HEK293 (cell line): Measurements from ENCODE around the gene CACNG4.

Experiments used
- CTCF ChIA-PET: fragments of 350-600 bp; formaldehyde crosslinking; extraction: SDS; loops from one replicate; lab custom pipeline; 2021; ENCODE audit warnings: antibody characterized with exemption; lab: Yijun Ruan, JAX
- POLR2A ChIA-PET: fragments of 300-600 bp; formaldehyde crosslinking; extraction: SDS; loops from one replicate; lab custom pipeline; 2020; ENCODE audit warnings: antibody characterized with exemption, inconsistent platforms; lab: Yijun Ruan, JAX
- H3K27ac ChIP-seq: fragments of 200-500 bp; sonication (Bioruptor generic); 2 replicates; pipeline ENCODE4 v1.5.1; 2014; ENCODE audit warnings: low read depth, low read length, control low read depth, inconsistent platforms; ENCODE audit errors: extremely low read depth
- H3K36me3 ChIP-seq, 2 experiments: fragments of 200-500 bp in 1 of 2; sonication (Bioruptor generic) in 1 of 2; 1 replicate in 1 of 2; 2 replicates in 1 of 2; pipeline ENCODE4 v1.5.1; 2014 to 2017; ENCODE audit warnings: inconsistent platforms in 2 of 2, low read length in 2 of 2; ENCODE audit not compliant: control insufficient read depth in 2 of 2, insufficient read depth in 1 of 2
- H3K4me1 ChIP-seq: fragments of 200-500 bp; sonication (Bioruptor generic); 2 replicates; pipeline ENCODE4 v1.5.1; 2014; ENCODE audit warnings: mild to moderate bottlenecking, low read length, inconsistent platforms; ENCODE audit not compliant: control insufficient read depth, insufficient read depth
- H3K4me3 ChIP-seq: 2 replicates; pipeline ENCODE4 v1.5.1; 2011; ENCODE audit warnings: low read depth, mild to moderate bottlenecking, control low read depth, low read length, moderate library complexity
- H3K9me3 ChIP-seq: fragments of 200-500 bp; sonication (Bioruptor generic); 2 replicates; pipeline ENCODE4 v1.5.1; 2014; ENCODE audit warnings: low read depth, low read length, inconsistent platforms; ENCODE audit not compliant: control insufficient read depth, insufficient read depth
- EGR2 ChIP-seq: fragments of 450-650 bp; formaldehyde crosslinking; IDR thresholded peaks from 2 replicates; pipeline ENCODE4 v1.5.1; 2016; ENCODE audit warnings: low read depth, missing biosample characterization, missing genetic modification characterization
- GLIS2 ChIP-seq: fragments of 450-650 bp; formaldehyde crosslinking; IDR thresholded peaks from 2 replicates; pipeline ENCODE4 v1.5.1; 2016; ENCODE audit warnings: missing biosample characterization, missing genetic modification characterization
- KLF1 ChIP-seq: fragments of 450-650 bp; formaldehyde crosslinking; IDR thresholded peaks from 2 replicates; pipeline ENCODE4 v1.5.1; 2016; ENCODE audit warnings: missing biosample characterization, missing genetic modification characterization
- MEIS1 ChIP-seq: sonication (generic); formaldehyde crosslinking; IDR thresholded peaks from 2 replicates; pipeline ENCODE4 v1.8.1; 2022; ENCODE audit warnings: missing genetic modification reagents, mild to moderate bottlenecking, borderline replicate concordance
- SCRT1 ChIP-seq: fragments of 450-650 bp; formaldehyde crosslinking; IDR thresholded peaks from 2 replicates; pipeline ENCODE4 v1.5.1; 2016; ENCODE audit warnings: missing biosample characterization, missing genetic modification characterization, borderline replicate concordance
- SP2 ChIP-seq: fragments of 450-650 bp; formaldehyde crosslinking; IDR thresholded peaks from 2 replicates; pipeline ENCODE4 v1.5.1; 2016; ENCODE audit warnings: missing biosample characterization, missing genetic modification characterization
- ZBTB17 ChIP-seq: fragments of 450-650 bp; formaldehyde crosslinking; IDR thresholded peaks from 2 replicates; pipeline ENCODE4 v1.5.1; 2016; ENCODE audit warnings: missing biosample characterization, missing genetic modification characterization
- ZFHX2 ChIP-seq: fragments of 450-650 bp; formaldehyde crosslinking; conservative IDR thresholded peaks from 2 replicates; pipeline ENCODE4 v1.5.1; 2016; ENCODE audit warnings: missing biosample characterization, missing genetic modification characterization
- ZNF140 ChIP-seq: fragments of 450-650 bp; formaldehyde crosslinking; IDR thresholded peaks from 2 replicates; pipeline ENCODE4 v1.5.1; 2016; ENCODE audit warnings: missing biosample characterization, missing genetic modification characterization
- ZNF184 ChIP-seq: fragments of 450-650 bp; IDR thresholded peaks from 2 replicates; pipeline ENCODE4 v1.5.1; 2018; ENCODE audit warnings: missing biosample characterization, mild to moderate bottlenecking, missing genetic modification characterization
- ZNF19 ChIP-seq: fragments of 450-650 bp; formaldehyde crosslinking; IDR thresholded peaks from 2 replicates; pipeline ENCODE4; 2016; ENCODE audit warnings: missing biosample characterization, missing genetic modification characterization, low read depth
- ZNF366 ChIP-seq: fragments of 450-650 bp; formaldehyde crosslinking; conservative IDR thresholded peaks from 2 replicates; pipeline ENCODE4 v1.5.1; 2016; ENCODE audit warnings: missing biosample characterization, missing genetic modification characterization
- ZNF394 ChIP-seq: fragments of 450-650 bp; formaldehyde crosslinking; IDR thresholded peaks from 2 replicates; pipeline ENCODE4 v1.5.1; 2016; ENCODE audit warnings: missing biosample characterization, missing genetic modification characterization, mild to moderate bottlenecking, moderate library complexity, borderline replicate concordance
- ZNF571 ChIP-seq: fragments of 450-650 bp; formaldehyde crosslinking; IDR thresholded peaks from 2 replicates; pipeline ENCODE4 v1.5.0; 2017; ENCODE audit warnings: missing biosample characterization, missing genetic modification characterization
- ZNF600 ChIP-seq: fragments of 450-650 bp; formaldehyde crosslinking; IDR thresholded peaks from 2 replicates; pipeline ENCODE4 v1.5.1; 2016; ENCODE audit warnings: missing biosample characterization, missing genetic modification characterization
- ZNF629 ChIP-seq: fragments of 450-650 bp; formaldehyde crosslinking; IDR thresholded peaks from 2 replicates; pipeline ENCODE4 v1.5.1; 2017; ENCODE audit warnings: missing biosample characterization, missing genetic modification characterization
- ZNF654 ChIP-seq: fragments of 450-650 bp; formaldehyde crosslinking; IDR thresholded peaks from 2 replicates; pipeline ENCODE4 v1.5.1; 2016; ENCODE audit warnings: low read depth, missing biosample characterization, missing genetic modification characterization
- ZNF76 ChIP-seq: fragments of 450-650 bp; formaldehyde crosslinking; IDR thresholded peaks from 2 replicates; pipeline ENCODE4; 2016; ENCODE audit warnings: low read depth, missing biosample characterization, missing genetic modification characterization, borderline replicate concordance
- ZNF791 ChIP-seq: fragments of 450-650 bp; formaldehyde crosslinking; IDR thresholded peaks from 2 replicates; pipeline ENCODE4 v1.5.1; 2016; ENCODE audit warnings: missing biosample characterization, missing genetic modification characterization
- TF ChIP-seq, protein P1 (sequence below): fragments of 450-650 bp; formaldehyde crosslinking; IDR thresholded peaks from 2 replicates; pipeline ENCODE4 v1.5.1; 2016; ENCODE audit warnings: missing biosample characterization, missing genetic modification characterization
- TF ChIP-seq, protein P2 (sequence below): fragments of 450-650 bp; formaldehyde crosslinking; IDR thresholded peaks from 2 replicates; pipeline ENCODE4 v1.5.1; 2017; ENCODE audit warnings: missing biosample characterization, missing genetic modification characterization
- TF ChIP-seq, protein P3 (sequence below): fragments of 450-650 bp; formaldehyde crosslinking; IDR thresholded peaks from 2 replicates; pipeline ENCODE4 v1.5.1; 2016; ENCODE audit warnings: missing biosample characterization, missing genetic modification characterization
- TF ChIP-seq, protein P4 (sequence below): fragments of 450-650 bp; formaldehyde crosslinking; IDR thresholded peaks from 2 replicates; pipeline ENCODE4 v1.5.1; 2017; ENCODE audit warnings: missing biosample characterization, missing genetic modification characterization

Gene CACNG4

DNA sequence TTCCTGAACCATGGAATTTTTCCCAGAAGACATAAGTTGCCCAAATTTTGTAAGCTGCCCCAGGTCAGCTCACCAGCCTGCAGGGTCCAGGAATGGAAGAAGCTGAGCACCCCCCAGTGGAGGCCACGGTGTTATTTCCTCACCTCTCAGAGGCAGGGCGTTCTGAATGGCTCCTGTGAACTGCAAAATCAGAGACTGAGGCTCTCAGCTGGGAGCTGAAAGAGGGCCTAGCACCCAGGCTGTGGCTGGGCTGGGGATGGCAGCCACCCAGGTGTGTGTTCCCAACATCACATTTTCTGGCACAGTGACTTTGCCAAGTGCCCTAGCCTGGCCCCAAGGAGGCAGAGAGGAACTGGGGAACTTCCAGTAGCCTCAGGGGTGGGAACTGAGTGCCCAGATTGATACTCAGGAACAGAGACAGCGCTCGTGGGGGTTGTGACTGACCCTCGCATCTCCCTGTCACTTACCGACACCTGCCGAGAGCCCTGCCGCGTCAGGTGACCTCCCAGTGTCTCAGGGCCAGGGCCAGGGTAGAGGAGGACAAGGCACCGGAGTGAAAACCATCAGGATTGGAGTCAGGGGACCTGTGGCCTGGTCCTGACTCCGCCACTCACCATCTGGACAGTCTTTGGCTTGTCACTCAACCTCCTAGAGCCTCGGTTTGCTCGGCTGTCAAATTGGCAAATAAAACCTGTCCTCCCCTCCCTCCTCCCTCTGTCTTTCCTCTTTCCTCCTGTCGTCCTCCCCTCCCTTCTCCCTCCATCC lies 11.3 kb downstream of the CACNG4 start (continued):
- TF ChIP-seq ZNF654 (tag by site-specific recombination), result peak; percentile 45
- TF ChIP-seq GLIS2 (tag by site-specific recombination), result no peak

- no peak overlapping the region for H3K27ac ChIP-seq
- H3K9me3 ChIP-seq, result no peaks in the 10 kb centered on the region
- no peak overlapping the region for H3K4me3 ChIP-seq
- CTCF ChIA-PET, result interaction anchor here (0.6 to 1.5 kb wide), 2 partner anchors 47 to 59 kb away, joined by 3 to 4 read pairs; no protein-coding TSS in a partner anchor
- no peaks in the 10 kb centered on the region for H3K4me1 ChIP-seq
- POLR2A ChIA-PET, result no interaction called here
- no peaks in the 10 kb centered on the region for H3K36me3 ChIP-seq
- TF ChIP-seq, protein P1, sequence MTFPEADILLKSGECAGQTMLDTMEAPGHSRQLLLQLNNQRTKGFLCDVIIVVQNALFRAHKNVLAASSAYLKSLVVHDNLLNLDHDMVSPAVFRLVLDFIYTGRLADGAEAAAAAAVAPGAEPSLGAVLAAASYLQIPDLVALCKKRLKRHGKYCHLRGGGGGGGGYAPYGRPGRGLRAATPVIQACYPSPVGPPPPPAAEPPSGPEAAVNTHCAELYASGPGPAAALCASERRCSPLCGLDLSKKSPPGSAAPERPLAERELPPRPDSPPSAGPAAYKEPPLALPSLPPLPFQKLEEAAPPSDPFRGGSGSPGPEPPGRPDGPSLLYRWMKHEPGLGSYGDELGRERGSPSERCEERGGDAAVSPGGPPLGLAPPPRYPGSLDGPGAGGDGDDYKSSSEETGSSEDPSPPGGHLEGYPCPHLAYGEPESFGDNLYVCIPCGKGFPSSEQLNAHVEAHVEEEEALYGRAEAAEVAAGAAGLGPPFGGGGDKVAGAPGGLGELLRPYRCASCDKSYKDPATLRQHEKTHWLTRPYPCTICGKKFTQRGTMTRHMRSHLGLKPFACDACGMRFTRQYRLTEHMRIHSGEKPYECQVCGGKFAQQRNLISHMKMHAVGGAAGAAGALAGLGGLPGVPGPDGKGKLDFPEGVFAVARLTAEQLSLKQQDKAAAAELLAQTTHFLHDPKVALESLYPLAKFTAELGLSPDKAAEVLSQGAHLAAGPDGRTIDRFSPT, result no peak
- TF ChIP-seq ZNF571 (tag by site-specific recombination) (no peak), ZNF19 (tag by site-specific recombination) (no peak), KLF1 (tag by site-specific recombination) (no peak), ZNF184 (tag by site-specific recombination) (no peak), ZNF366 (tag by site-specific recombination) (peak; percentile 99)
- TF ChIP-seq, protein P2, sequence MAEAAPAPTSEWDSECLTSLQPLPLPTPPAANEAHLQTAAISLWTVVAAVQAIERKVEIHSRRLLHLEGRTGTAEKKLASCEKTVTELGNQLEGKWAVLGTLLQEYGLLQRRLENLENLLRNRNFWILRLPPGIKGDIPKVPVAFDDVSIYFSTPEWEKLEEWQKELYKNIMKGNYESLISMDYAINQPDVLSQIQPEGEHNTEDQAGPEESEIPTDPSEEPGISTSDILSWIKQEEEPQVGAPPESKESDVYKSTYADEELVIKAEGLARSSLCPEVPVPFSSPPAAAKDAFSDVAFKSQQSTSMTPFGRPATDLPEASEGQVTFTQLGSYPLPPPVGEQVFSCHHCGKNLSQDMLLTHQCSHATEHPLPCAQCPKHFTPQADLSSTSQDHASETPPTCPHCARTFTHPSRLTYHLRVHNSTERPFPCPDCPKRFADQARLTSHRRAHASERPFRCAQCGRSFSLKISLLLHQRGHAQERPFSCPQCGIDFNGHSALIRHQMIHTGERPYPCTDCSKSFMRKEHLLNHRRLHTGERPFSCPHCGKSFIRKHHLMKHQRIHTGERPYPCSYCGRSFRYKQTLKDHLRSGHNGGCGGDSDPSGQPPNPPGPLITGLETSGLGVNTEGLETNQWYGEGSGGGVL (tag by site-specific recombination), result peak; percentile 18; the same call in 1 of the 2 replicates
- TF ChIP-seq, all 188 proteins: peak for 2
These were observed 11.8 kb downstream of the CACNG4 start for GRCh38 chr17:66976379-66976663.

- POLR2A ChIA-PET, result interaction anchor here (1.0 kb wide), 1 partner anchor 187 kb away, joined by 3 read pairs; no protein-coding TSS in a partner anchor
- CTCF ChIA-PET, result interaction anchor here (0.6 to 1.5 kb wide), 4 partner anchors 47 to 262 kb away, joined by 3 to 4 read pairs (median 4); no protein-coding TSS in a partner anchor
- H3K36me3 ChIP-seq, result no peaks in the 10 kb centered on the region
- H3K27ac ChIP-seq, result no peak overlapping the region
- H3K9me3 ChIP-seq, result no peaks in the 10 kb centered on the region
- H3K4me3 ChIP-seq, result no peak overlapping the region
- H3K4me1 ChIP-seq, result no peaks in the 10 kb centered on the region
- TF ChIP-seq ZNF600 (tag by site-specific recombination) (peak; percentile 79), EGR2 (tag by site-specific recombination) (peak; percentile 84), ZNF394 (tag by site-specific recombination) (no peak), MEIS1 (CRISPR knock-in tag) (no peak), ZNF140 (tag by site-specific recombination) (no peak), ZNF76 (no peak), ZFHX2 (peak; percentile 92), SP2 (tag by site-specific recombination) (no peak), GLIS2 (tag by site-specific recombination) (peak; percentile 63), ZBTB17 (peak; percentile 60; the same call in 1 of the 2 replicates), ZNF629 (no peak), ZNF791 (tag by site-specific recombination) (no peak), SCRT1 (tag by site-specific recombination) (no peak)
- TF ChIP-seq, protein P3, sequence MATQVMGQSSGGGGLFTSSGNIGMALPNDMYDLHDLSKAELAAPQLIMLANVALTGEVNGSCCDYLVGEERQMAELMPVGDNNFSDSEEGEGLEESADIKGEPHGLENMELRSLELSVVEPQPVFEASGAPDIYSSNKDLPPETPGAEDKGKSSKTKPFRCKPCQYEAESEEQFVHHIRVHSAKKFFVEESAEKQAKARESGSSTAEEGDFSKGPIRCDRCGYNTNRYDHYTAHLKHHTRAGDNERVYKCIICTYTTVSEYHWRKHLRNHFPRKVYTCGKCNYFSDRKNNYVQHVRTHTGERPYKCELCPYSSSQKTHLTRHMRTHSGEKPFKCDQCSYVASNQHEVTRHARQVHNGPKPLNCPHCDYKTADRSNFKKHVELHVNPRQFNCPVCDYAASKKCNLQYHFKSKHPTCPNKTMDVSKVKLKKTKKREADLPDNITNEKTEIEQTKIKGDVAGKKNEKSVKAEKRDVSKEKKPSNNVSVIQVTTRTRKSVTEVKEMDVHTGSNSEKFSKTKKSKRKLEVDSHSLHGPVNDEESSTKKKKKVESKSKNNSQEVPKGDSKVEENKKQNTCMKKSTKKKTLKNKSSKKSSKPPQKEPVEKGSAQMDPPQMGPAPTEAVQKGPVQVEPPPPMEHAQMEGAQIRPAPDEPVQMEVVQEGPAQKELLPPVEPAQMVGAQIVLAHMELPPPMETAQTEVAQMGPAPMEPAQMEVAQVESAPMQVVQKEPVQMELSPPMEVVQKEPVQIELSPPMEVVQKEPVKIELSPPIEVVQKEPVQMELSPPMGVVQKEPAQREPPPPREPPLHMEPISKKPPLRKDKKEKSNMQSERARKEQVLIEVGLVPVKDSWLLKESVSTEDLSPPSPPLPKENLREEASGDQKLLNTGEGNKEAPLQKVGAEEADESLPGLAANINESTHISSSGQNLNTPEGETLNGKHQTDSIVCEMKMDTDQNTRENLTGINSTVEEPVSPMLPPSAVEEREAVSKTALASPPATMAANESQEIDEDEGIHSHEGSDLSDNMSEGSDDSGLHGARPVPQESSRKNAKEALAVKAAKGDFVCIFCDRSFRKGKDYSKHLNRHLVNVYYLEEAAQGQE (tag by site-specific recombination), result no peak
- TF ChIP-seq, protein P4, sequence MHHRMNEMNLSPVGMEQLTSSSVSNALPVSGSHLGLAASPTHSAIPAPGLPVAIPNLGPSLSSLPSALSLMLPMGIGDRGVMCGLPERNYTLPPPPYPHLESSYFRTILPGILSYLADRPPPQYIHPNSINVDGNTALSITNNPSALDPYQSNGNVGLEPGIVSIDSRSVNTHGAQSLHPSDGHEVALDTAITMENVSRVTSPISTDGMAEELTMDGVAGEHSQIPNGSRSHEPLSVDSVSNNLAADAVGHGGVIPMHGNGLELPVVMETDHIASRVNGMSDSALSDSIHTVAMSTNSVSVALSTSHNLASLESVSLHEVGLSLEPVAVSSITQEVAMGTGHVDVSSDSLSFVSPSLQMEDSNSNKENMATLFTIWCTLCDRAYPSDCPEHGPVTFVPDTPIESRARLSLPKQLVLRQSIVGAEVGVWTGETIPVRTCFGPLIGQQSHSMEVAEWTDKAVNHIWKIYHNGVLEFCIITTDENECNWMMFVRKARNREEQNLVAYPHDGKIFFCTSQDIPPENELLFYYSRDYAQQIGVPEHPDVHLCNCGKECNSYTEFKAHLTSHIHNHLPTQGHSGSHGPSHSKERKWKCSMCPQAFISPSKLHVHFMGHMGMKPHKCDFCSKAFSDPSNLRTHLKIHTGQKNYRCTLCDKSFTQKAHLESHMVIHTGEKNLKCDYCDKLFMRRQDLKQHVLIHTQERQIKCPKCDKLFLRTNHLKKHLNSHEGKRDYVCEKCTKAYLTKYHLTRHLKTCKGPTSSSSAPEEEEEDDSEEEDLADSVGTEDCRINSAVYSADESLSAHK, result no peak
These were observed 12.3 kb downstream of the CACNG4 start for GRCh38 chr17:66976781-66977201.
